ENCODE results near the gene FARP1. TPM values are rescaled to one million over a fixed set of nuclear protein-coding genes. Genes with fewer than 3 reads are reported as not detected.

Gene FARP1
- polyA plus RNA-seq, 1 of the 3 experiments (the other 2 are of a cell fraction), result 12.0 TPM

DNA sequence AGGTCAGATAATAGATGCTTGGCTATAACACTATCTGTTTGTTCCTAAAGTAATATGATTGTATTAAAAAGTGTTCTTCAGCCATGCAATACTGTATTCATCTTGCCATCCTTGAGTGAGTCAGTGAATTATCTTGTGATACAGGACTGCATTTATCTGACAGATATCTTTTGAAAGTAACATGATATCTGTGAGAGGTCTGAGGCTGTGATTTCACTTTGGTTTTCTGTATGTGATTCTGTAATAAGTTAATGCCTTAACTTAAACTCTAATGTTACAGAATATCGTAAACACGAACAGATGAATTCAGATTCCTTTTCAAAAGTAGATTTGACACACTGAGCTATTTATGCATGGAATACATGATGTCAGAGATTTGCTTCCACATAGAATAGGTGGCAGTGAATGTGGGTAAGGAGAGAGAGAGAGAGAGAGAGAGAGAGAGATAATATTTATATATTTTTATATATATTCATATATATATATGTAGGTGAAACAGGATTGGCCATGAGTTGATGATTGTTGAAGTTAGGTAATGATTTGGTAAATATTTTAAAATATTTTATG lies 132.1 kb downstream of the FARP1 start:
- Histone ChIP-seq H3K9ac (no peak overlapping the region), H3K79me2 (ENCODE audit: insufficient read depth) (peaks cover 13% of the 10 kb centered on the region), H3K4me1 (ENCODE audit: control insufficient read depth in 1 of 2, insufficient read depth in 2 of 2, low read depth in 1 of 2, low read length in 1 of 2) (peaks cover 12 to 28% of the 10 kb centered on the region in 2 experiments; a peak in 3 of 4 replicates), H3K36me3 (replicated peaks in 1 of 2; ENCODE audit: control insufficient read depth in 1 of 2, insufficient read depth in 2 of 2, low read length in 1 of 2) (no peaks in the 10 kb centered on the region), H3K27ac (ENCODE audit: low read depth in 2 of 2, low read length in 1 of 2) (peak overlapping the region in 1 of 2 experiments; percentile 64; a peak in 2 of 4 replicates), H3K4me2 (no peak overlapping the region), H3K27me3 (ENCODE audit: insufficient read depth) (no peaks in the 10 kb centered on the region), H2AFZ (ENCODE audit: low read depth) (no peak overlapping the region), H3K4me3 (ENCODE audit: low read depth in 2 of 2, low read length in 1 of 2) (no peak overlapping the region), H3F3A (replicated peaks; ENCODE audit: insufficient read depth) (peaks cover 3% of the 10 kb centered on the region), H3K9me2 (no peaks in the 10 kb centered on the region), H4K20me1 (ENCODE audit: insufficient read depth) (no peaks in the 10 kb centered on the region; the same call in 1 of the 2 replicates), H3K9me3 (no peaks in the 10 kb centered on the region)
- no peak for DNase-seq
- 86% methylated on average over 2 of the region's 2 CpGs for WGBS (ENCODE audit: low lambda C conversion rate)
- CTCF ChIA-PET, result no interaction called here
- TF ChIP-seq, protein P1, sequence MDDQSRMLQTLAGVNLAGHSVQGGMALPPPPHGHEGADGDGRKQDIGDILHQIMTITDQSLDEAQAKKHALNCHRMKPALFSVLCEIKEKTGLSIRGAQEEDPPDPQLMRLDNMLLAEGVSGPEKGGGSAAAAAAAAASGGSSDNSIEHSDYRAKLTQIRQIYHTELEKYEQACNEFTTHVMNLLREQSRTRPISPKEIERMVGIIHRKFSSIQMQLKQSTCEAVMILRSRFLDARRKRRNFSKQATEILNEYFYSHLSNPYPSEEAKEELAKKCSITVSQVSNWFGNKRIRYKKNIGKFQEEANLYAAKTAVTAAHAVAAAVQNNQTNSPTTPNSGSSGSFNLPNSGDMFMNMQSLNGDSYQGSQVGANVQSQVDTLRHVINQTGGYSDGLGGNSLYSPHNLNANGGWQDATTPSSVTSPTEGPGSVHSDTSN (IDR thresholded peaks at IDR 0.05), result peak; percentile 27; the same call in 1 of the 2 replicates
- TF ChIP-seq TCF12 (IDR thresholded peaks at IDR 0.05) (peak; percentile 33; the same call in 1 of the 2 replicates), JUND (IDR thresholded peaks at IDR 0.05) (peak; percentile 27; the same call in 1 of the 2 replicates)
- TF ChIP-seq, protein P2, sequence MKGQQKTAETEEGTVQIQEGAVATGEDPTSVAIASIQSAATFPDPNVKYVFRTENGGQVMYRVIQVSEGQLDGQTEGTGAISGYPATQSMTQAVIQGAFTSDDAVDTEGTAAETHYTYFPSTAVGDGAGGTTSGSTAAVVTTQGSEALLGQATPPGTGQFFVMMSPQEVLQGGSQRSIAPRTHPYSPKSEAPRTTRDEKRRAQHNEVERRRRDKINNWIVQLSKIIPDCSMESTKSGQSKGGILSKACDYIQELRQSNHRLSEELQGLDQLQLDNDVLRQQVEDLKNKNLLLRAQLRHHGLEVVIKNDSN (IDR thresholded peaks at IDR 0.05; ENCODE audit: borderline replicate concordance, low read depth), result no peak
- POLR2A ChIA-PET, result no interaction called here

- peaks cover 12 to 28% of the 10 kb centered on the region in 2 experiments; a peak in 3 of 4 replicates for H3K4me1 ChIP-seq (ENCODE audit: control insufficient read depth in 1 of 2, insufficient read depth in 2 of 2, low read depth in 1 of 2, low read length in 1 of 2)
- H2AFZ ChIP-seq (ENCODE audit: low read depth), result no peak overlapping the region
- peaks cover 15% of the 10 kb centered on the region for H3K79me2 ChIP-seq (ENCODE audit: insufficient read depth)
- peak overlapping the region; percentile 20 to 64; a peak in 3 of 4 replicates for H3K27ac ChIP-seq (ENCODE audit: low read depth in 2 of 2, low read length in 1 of 2)
- no peaks in the 10 kb centered on the region for H3K9me2 ChIP-seq
- H3K4me3 ChIP-seq (ENCODE audit: low read depth in 2 of 2, low read length in 1 of 2), result no peak overlapping the region
- TF ChIP-seq, protein P1 (IDR thresholded peaks at IDR 0.05), result peak; percentile 8; the same call in 1 of the 2 replicates
- TF ChIP-seq RAD21 (IDR thresholded peaks at IDR 0.05; ENCODE audit: low read length) (no peak), YY1 (IDR thresholded peaks at IDR 0.05; ENCODE audit: low read depth) (no peak), GATA2 (CRISPR knock-in tag; IDR thresholded peaks at IDR 0.05) (no peak), NRF1 (IDR thresholded peaks at IDR 0.05; ENCODE audit: low read depth, low read length) (no peak)
- CTCF ChIA-PET, result no interaction called here
- H4K20me1 ChIP-seq (ENCODE audit: insufficient read depth), result no peaks in the 10 kb centered on the region; the same call in 1 of the 2 replicates
- 92% methylated on average over 2 of the region's 2 CpGs for WGBS (ENCODE audit: low lambda C conversion rate)
- POLR2A ChIA-PET, result no interaction called here
- peaks cover 3% of the 10 kb centered on the region for H3F3A ChIP-seq (replicated peaks; ENCODE audit: insufficient read depth)
- no peak overlapping the region for H3K4me2 ChIP-seq
- H3K36me3 ChIP-seq (replicated peaks in 1 of 2; ENCODE audit: control insufficient read depth in 1 of 2, insufficient read depth in 2 of 2, low read length in 1 of 2), result no peaks in the 10 kb centered on the region
- H3K9me3 ChIP-seq, result no peaks in the 10 kb centered on the region
- no peak for DNase-seq
- H3K27me3 ChIP-seq (ENCODE audit: insufficient read depth), result no peaks in the 10 kb centered on the region
- H3K9ac ChIP-seq, result no peak overlapping the region
These were observed 132.8 kb downstream of the FARP1 start for GRCh38 chr13:98275681-98276171.
